Lung (tissue), 12 donors: ENCODE data around the gene OR5V1. TPM values are rescaled to one million over a fixed set of nuclear protein-coding genes. Genes with fewer than 3 reads are reported as not detected.

ENCODE experiments used
- ATAC-seq: fragments of 200-7000 bp; cut with Tn5 transposase; one replicate; pipeline ENCODE4 v1.9.1; 2020; ENCODE audit warnings: moderate number of reproducible peaks; ENCODE audit not compliant: insufficient read depth, low FRiP score
- DNase-seq, 3 donors: peaks; one replicate each; pipeline ENCODE4 v3.0.0-alpha.2; 2013 to 2017
- H3K27ac ChIP-seq, 2 donors: one replicate each; pipeline ENCODE4 v1.5.1; 2013; ENCODE audit warnings: mild to moderate bottlenecking in 2 of 2, moderate library complexity in 2 of 2, control low read depth in 1 of 2, inconsistent platforms in 1 of 2, low read depth in 1 of 2, low read length in 1 of 2
- H3K27me3 ChIP-seq, 3 donors: one replicate each; pipeline ENCODE4 v1.5.1; 2013; ENCODE audit warnings: low read length in 2 of 3; ENCODE audit not compliant: control insufficient read depth in 3 of 3, insufficient read depth in 3 of 3
- H3K36me3 ChIP-seq, 4 donors: one replicate each; pipeline ENCODE4 v1.5.1; 2013; ENCODE audit warnings: low read length in 4 of 4, mild to moderate bottlenecking in 1 of 4, moderate library complexity in 1 of 4; ENCODE audit not compliant: control insufficient read depth in 4 of 4, insufficient read depth in 4 of 4
- H3K4me1 ChIP-seq, 5 donors: one replicate each; pipeline ENCODE4 v1.5.1; 2013; ENCODE audit warnings: low read length in 5 of 5, mild to moderate bottlenecking in 2 of 5, moderate library complexity in 1 of 5; ENCODE audit not compliant: control insufficient read depth in 5 of 5, insufficient read depth in 5 of 5
- H3K4me3 ChIP-seq: one replicate; pipeline ENCODE4 v1.5.1; 2013; ENCODE audit warnings: mild to moderate bottlenecking, control low read depth, moderate library complexity
- H3K9ac ChIP-seq, 2 donors: one replicate each; pipeline ENCODE4 v1.5.1; 2013; ENCODE audit warnings: low read length in 2 of 2, control low read depth in 1 of 2; ENCODE audit not compliant: insufficient read depth in 1 of 2
- H3K9me3 ChIP-seq, 4 donors: one replicate each; pipeline ENCODE4 v1.5.1; 2013; ENCODE audit warnings: low read length in 3 of 4, mild to moderate bottlenecking in 1 of 4, moderate library complexity in 1 of 4; ENCODE audit not compliant: control insufficient read depth in 4 of 4, insufficient read depth in 3 of 4
- CTCF ChIP-seq: IDR thresholded peaks from 2 replicates; pipeline ENCODE4 v1.5.1; 2012; ENCODE audit warnings: mild to moderate bottlenecking; ENCODE audit errors: control extremely low read depth, extremely low read depth
- WGBS, 2 donors: extraction: QIAGEN DNeasy Blood & Tissue Kit; methylation state at CpG; one replicate each; pipeline ENCODE4 v1.1.7; 2013; 5-methylcytosine and 5-hydroxymethylcytosine counted together
- polyA plus RNA-seq, 2 donors: library from polyadenylated mRNA; stranded (reverse); fragments of 200-250 nt; gene quantifications; one replicate each; pipeline ENCODE4 v1.2.1, GENCODE V29; 2013
- total RNA-seq, 2 donors: library from RNA; depleted of rRNA in 1 of 2; stranded (reverse); fragments of >200 nt in 1 of 2; gene quantifications; one replicate each; pipeline ENCODE4 v1.2.1, GENCODE V29; 2014 to 2021
- donor health status: control.
- donor health status: control.
- donor health status: Bipolar disorder and iron deficiency.
- donor health status: healthy.
- donor health status: DM: yes; HTN: yes; CAD: no.

The OR5V1 gene
- total and polyA plus RNA-seq, 4 donors: not detected

- no peaks in the 10 kb centered on the region for H3K27me3 ChIP-seq
- no peak for ATAC-seq
- no peaks in the 10 kb centered on the region for H3K36me3 ChIP-seq
- H3K4me3 ChIP-seq: no peak within 1 kb of the TSS
- no peak within 1 kb of the TSS for H3K27ac ChIP-seq
- DNase-seq: no peak
- H3K4me1 ChIP-seq: no peaks in the 10 kb centered on the region
- no peak within 1 kb of the TSS for H3K9ac ChIP-seq
- peaks cover 0 to 2% (median 0%) of the 10 kb centered on the region in 4 donors for H3K9me3 ChIP-seq
- TF ChIP-seq CTCF: no peak
Observed at GRCh38 chr6:29395331-29395730, 26.7 kb upstream of the OR5V1 start, which contains the start of gene OR12D2. TSS of gene OR12D2 (plus strand) at chr6:29395631. CDS start at chr6:29396700, 1,069 bp downstream.

- 60 to 67% methylated on average over 4 of the region's 4 CpGs for WGBS, 2 donors
- H3K4me1 ChIP-seq: no peaks in the 10 kb centered on the region
- H3K36me3 ChIP-seq: no peaks in the 10 kb centered on the region
- H3K9me3 ChIP-seq: peaks cover 0 to 2% (median 0%) of the 10 kb centered on the region in 4 donors
- H3K9ac ChIP-seq: no peak overlapping the region
- H3K27me3 ChIP-seq: no peaks in the 10 kb centered on the region
- no peak for TF ChIP-seq CTCF
- DNase-seq (no peak), ATAC-seq (no peak)
- no peak overlapping the region for H3K4me3 ChIP-seq
- H3K27ac ChIP-seq: no peak overlapping the region
Observed at GRCh38 chr6:29388533-29388932, 19.9 kb upstream of the OR5V1 start.

GRCh38 chr6:29376003-29376402 lies 7.3 kb upstream of the OR5V1 start:
- no peaks in the 10 kb centered on the region for H3K36me3 ChIP-seq
- peaks cover 0 to 3% (median 0%) of the 10 kb centered on the region in 4 donors for H3K9me3 ChIP-seq
- H3K4me1 ChIP-seq: no peaks in the 10 kb centered on the region
- no peaks in the 10 kb centered on the region for H3K27me3 ChIP-seq
- H3K27ac ChIP-seq: no peak overlapping the region
- DNase-seq (peak in 2 of 3 donors; percentile 7 to 32), ATAC-seq (no peak)
- TF ChIP-seq CTCF: no peak
- H3K4me3 ChIP-seq: no peak overlapping the region
- H3K9ac ChIP-seq: no peak overlapping the region

- ATAC-seq: no peak
- H3K27ac ChIP-seq: no peak within 1 kb of the TSS
- no peaks in the 10 kb centered on the region for H3K27me3 ChIP-seq
- H3K9me3 ChIP-seq: peaks cover 0 to 2% (median 0%) of the 10 kb centered on the region in 4 donors
- no peak for TF ChIP-seq CTCF
- no peak within 1 kb of the TSS for H3K4me3 ChIP-seq
- H3K36me3 ChIP-seq: no peaks in the 10 kb centered on the region
- WGBS, 2 donors: 93 to 95% methylated on average over 1 of the region's 1 CpG
- H3K9ac ChIP-seq: no peak within 1 kb of the TSS
- no peak for DNase-seq
- no peaks in the 10 kb centered on the region for H3K4me1 ChIP-seq
Observed at GRCh38 chr6:29375191-29375590, 6.5 kb upstream of the OR5V1 start, which contains the start of gene OR12D3. TSS of gene OR12D3 (minus strand) at chr6:29375291. CDS start at chr6:29375287, 4 bp downstream.
